ENCODE results near the gene PRKCE.

GRCh38 chr2:45912109-45912508 lies 260.6 kb downstream of the PRKCE start:
- TF ChIP-seq CTCF (conservative IDR thresholded peaks at IDR 0.05; ENCODE audit: low read length) (no peak), EZH2phosphoT487 (IDR thresholded peaks at IDR 0.05; ENCODE audit: borderline replicate concordance, low read depth, low read length) (no peak)

Data from OCI-LY7 (cell line).